Neural crest cell (in vitro differentiated cells): ENCODE results near the gene BCL11B. TPM values are rescaled to one million over a fixed set of nuclear protein-coding genes. Genes with fewer than 3 reads are reported as not detected.

Experiments used
- DNase-seq: peaks from one replicate; pipeline ENCODE4 v3.0.0; 2021; ENCODE audit warnings: low read depth, mixed read lengths, low spot score
- H3K27ac Mint-ChIP-seq: one replicate; pipeline ENCODE4 v1.8.0; 2021; ENCODE audit warnings: mild to moderate bottlenecking, mixed read lengths; ENCODE audit not compliant: unreplicated experiment
- H3K27me3 Mint-ChIP-seq: 2 replicates; pipeline ENCODE4 v1.8.0; 2021; ENCODE audit warnings: low read depth, mild to moderate bottlenecking, mixed read lengths
- H3K36me3 Mint-ChIP-seq: 2 replicates; pipeline ENCODE4 v1.8.0; 2021; ENCODE audit warnings: low read depth, mild to moderate bottlenecking, mixed read lengths
- H3K4me1 Mint-ChIP-seq: 2 replicates; pipeline ENCODE4 v1.8.0; 2021; ENCODE audit warnings: mixed read lengths
- H3K4me3 Mint-ChIP-seq: one replicate; pipeline ENCODE4 v1.8.0; 2021; ENCODE audit warnings: mild to moderate bottlenecking, mixed read lengths
- H3K9me3 Mint-ChIP-seq: 2 replicates; pipeline ENCODE4 v1.8.0; 2021; ENCODE audit warnings: mixed read lengths
- CTCF ChIP-seq: fragments of 200-600 bp; sonication (generic); conservative IDR thresholded peaks from 2 replicates; pipeline ENCODE4 v1.5.0; 2021; ENCODE audit warnings: antibody characterized with exemption, mild to moderate bottlenecking
- total RNA-seq: library from RNA; stranded (reverse); gene quantifications from 2 replicates; pipeline ENCODE4 v1.2.1, GENCODE V29; 2021

The BCL11B gene
- total RNA-seq, 1 donor from 2014 or later, result 0.28 TPM

- no peak for TF ChIP-seq CTCF
- Mint-ChIP-seq H3K4me3 (no peak overlapping the region), H3K4me1 (peaks cover 3% of the 10 kb centered on the region), H3K27me3 (peaks cover 30% of the 10 kb centered on the region), H3K27ac (no peak overlapping the region), H3K9me3 (no peaks in the 10 kb centered on the region), H3K36me3 (no peaks in the 10 kb centered on the region)
- DNase-seq, result no peak
These were observed 47.0 kb downstream of the BCL11B start for GRCh38 chr14:99224948-99225347.

GRCh38 chr14:99224116-99224910, 47.7 kb downstream of the BCL11B start:
- no peaks in the 10 kb centered on the region for H3K4me1 Mint-ChIP-seq
- no peak overlapping the region for H3K27ac Mint-ChIP-seq
- no peak for TF ChIP-seq CTCF
- no peak for DNase-seq
- H3K36me3 Mint-ChIP-seq, result no peaks in the 10 kb centered on the region
- H3K27me3 Mint-ChIP-seq, result peaks cover 24% of the 10 kb centered on the region
- no peaks in the 10 kb centered on the region for H3K9me3 Mint-ChIP-seq
- H3K4me3 Mint-ChIP-seq, result no peak overlapping the region

DNA sequence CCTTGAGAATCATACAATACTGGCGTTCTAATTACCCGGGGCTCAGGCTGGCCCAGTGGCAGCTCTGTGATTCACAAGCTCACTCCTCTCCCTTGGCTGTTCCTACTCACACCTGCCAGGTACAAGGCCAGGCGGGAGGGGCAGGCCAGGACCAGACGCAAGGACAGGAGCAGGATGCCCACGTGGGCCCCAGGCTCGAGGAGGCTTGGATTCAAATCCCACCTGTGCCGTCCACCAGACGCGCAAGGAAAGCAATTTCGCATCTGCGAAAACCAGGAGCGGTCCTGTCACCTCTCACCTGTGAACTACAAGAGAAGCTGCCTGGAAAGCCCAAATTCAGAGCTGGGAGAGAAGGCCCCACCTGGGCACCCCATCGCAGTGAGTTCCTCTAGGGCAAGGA, 50.6 kb downstream of the BCL11B start:
- no peak overlapping the region for H3K27ac Mint-ChIP-seq
- H3K36me3 Mint-ChIP-seq, result no peaks in the 10 kb centered on the region
- H3K4me3 Mint-ChIP-seq, result no peak overlapping the region
- no peak for TF ChIP-seq CTCF
- no peak for DNase-seq
- H3K4me1 Mint-ChIP-seq, result no peaks in the 10 kb centered on the region
- peaks cover 14% of the 10 kb centered on the region for H3K27me3 Mint-ChIP-seq
- H3K9me3 Mint-ChIP-seq, result no peaks in the 10 kb centered on the region

- TF ChIP-seq CTCF, result no peak
- DNase-seq, result no peak
- Mint-ChIP-seq H3K4me1 (no peaks in the 10 kb centered on the region), H3K27me3 (peaks cover 2% of the 10 kb centered on the region), H3K36me3 (no peaks in the 10 kb centered on the region), H3K4me3 (no peak overlapping the region), H3K9me3 (no peaks in the 10 kb centered on the region), H3K27ac (no peak overlapping the region)
These were observed 54.7 kb downstream of the BCL11B start for GRCh38 chr14:99217066-99217955.

GRCh38 chr14:99216191-99216590, 55.8 kb downstream of the BCL11B start:
- no peak for DNase-seq
- H3K9me3 Mint-ChIP-seq, result no peaks in the 10 kb centered on the region
- H3K4me3 Mint-ChIP-seq, result no peak overlapping the region
- H3K27ac Mint-ChIP-seq, result no peak overlapping the region
- no peaks in the 10 kb centered on the region for H3K27me3 Mint-ChIP-seq
- H3K36me3 Mint-ChIP-seq, result no peaks in the 10 kb centered on the region
- no peak for TF ChIP-seq CTCF
- H3K4me1 Mint-ChIP-seq, result no peaks in the 10 kb centered on the region
